ENCODE data around the gene PDCD1.
"Not testable (repeated sequence)": the region's sequence is repeated elsewhere in the genome, so short reads cannot be mapped to it uniquely, and the experiment has no call there.

PDCD1 gene

DNA sequence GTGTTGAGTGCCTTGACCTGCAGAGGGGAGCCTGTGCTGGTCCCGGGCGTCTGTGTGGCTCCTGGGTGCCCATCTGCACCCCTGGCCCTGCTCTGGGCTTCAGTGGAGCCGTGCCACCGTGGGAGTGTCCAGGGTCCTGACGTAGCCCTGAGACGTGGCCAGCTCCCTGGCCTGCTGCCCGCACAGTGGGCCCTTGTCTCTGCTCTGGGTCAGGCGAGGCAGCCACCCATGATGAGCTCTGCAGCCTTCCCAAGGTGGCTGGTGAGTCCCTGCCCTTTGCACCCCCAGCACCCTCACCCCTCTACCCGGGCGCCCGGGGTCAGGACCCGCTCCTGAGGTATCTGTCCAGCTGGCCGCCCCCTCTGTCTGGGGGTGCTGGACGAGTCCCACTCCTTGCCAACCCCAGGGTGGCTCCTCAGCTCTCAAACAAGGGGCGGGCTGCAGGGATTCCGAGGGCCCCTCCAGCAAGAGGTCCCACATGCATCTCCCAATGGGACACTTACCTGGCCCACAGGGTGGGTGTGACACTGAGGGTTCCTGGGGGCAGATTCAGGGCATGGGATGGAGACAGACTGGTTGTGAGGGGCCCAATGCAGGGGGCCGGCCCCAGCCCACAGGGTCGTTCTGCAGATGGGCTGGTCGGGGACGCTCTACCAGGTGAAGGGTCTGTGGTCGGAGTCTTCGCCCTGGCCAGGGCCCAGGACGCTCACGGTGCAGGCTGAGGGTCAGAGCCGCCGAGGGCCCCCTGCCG is 47.3 kb downstream of the PDCD1 start:
- no peak for FAIRE-seq

DNA sequence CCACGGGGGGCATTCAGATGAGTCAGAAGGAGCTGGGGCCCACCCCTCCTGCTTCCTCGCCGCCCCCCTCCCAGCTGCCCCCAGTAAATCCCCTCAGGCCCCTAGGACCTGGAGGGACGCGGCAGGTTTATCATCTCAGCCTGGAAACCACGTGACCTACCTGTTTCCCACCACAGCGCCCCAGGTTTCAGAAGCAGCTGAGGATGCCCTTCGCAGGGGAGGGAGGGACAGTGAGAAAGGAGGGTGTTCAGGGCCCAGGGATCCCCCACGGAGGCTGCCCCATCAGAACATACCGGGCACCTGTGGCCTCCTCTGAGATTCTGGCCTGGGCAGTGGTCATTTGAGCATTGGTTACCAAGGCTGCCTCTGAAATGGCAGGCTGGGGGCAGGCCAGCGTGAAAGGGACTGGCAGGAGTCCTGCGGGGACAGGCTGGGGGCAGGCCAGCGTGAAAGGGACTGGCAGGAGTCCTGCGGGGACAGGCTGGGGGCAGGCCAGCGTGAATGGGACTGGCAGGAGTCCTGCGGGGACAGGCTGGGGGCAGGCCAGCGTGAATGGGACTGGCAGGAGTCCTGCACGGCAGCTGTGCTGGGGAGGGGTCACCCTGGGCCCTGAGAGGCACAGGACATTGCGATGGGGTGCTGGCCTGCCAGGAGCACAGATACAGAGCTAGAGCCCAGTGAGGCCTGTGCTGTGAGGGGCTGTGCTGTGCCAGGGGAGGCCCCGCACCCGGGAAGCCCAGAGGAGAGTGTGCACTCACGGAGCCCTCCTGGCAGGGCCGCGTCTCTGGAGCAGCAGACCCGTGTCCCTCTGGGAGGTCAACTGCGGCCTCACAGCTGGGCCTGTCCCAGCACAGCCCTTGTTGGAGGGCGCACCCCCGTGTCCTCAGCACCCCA is 48.1 kb downstream of the PDCD1 start:
- FAIRE-seq, result no peak

DNA sequence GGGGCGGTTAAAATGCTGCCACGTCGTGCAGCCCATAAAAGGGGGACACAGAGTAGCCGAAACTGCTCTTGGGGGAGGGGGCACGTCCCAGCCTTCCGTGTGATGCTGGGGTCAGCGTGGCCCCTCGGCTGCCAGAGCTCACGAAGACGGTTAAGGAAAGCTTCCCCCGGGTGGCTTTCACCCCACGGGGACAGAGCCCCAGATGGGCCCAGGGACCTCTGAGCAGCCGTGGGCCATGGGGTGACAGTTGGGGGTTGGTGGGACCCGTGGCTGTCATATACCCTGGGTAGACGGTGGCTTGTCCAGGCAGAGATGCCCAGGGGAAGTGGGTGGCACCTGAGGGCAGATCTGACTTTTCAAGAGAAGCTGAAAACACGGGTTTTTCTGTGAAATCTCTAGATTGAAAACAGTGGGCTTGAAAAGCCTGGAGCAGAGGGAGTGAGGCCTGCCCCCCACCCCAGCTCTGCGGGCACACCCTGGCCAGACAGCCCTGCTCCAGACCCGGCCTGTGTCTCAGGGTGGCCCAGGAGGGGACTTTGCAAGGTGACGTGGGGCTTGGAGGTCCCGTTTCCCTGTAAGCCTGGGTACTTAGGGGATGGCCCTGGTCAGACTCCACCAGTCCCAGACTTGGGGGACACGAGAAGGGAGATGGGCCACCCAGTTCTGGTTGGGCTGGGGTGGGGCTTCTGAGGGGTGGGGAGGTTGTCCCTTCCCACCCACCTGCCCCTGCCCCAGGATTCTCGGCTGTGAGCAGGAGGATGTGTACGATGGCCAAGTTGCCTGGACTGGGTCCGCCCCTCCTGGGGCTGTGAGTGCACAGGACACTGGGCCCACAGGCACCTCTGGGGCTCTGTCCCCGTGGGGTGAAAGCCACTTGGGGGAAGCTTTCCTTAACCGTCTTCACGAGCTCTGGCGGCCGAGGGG is 49.0 kb downstream of the PDCD1 start:
- no peak for FAIRE-seq

DNA sequence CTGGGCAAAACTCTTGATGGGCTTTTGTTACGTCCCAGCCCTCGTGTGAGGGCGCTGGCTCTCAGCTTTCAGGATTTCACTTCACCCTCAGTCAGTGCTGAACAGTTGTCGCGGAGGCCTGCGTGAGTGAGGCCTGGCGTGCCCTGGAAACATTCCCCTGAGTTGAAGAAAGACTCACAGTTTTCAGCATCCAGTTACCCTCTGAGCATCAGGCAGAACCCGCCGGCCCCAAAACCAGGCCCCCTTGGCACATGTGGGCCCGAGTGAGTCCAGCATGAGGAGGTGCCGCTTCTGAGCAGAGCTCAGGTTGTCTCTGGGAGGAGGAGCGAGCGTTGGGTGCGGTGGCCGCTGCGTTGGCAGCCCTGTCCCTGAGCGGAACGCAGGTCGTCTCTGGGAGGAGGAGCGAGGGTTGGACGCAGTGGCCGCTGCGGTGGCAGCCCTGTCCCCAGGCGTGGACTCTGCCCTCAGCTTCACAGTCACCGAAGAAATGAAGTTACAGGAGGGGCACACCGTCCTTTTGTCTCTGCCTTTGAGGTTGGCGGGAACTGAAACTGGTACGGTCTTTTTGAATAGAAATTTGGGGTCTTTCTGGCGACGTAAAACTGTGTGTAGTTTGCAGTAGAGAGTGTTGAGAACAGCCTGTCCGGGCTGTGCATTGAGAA is 49.8 kb downstream of the PDCD1 start, which contains the start of gene NEU4:
TSS of gene NEU4 (plus strand) at position 473 of the 662 bp plus-strand sequence. CDS start 5,292 bp downstream, outside the sequence.
- FAIRE-seq, result no peak

DNA sequence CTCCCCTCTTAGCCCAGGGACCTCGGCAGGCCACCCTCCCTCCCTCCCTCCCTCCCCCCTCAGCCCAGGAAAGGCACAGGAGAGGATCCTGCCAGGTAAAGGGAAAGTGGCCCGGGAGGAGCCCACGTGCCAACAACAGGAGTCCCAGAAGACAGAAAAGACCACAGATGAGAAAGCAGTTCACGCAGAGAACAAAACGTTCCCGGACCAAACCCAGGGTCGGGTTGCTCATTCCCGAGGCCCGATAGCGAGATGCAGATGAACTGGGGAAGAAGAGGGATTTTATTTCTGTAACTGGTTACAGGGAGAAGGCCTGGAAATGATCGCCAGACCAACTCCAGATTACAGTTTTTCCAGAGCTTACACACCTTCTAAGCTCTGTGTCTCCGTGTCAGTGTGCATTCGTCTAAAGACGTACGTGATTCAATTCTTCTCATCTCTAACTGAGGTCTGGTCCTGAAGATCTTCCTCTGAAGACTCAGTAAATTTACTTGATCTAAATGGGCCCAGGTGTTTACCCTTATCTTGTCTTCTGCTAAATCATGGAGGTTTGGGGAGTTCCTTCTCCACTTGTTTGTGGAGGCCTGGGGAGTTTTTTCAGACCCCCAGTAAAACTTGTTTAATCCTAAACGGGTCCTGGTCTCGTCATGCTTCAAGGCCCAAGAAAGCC is 50.5 kb downstream of the PDCD1 start:
- FAIRE-seq, result no peak

DNA sequence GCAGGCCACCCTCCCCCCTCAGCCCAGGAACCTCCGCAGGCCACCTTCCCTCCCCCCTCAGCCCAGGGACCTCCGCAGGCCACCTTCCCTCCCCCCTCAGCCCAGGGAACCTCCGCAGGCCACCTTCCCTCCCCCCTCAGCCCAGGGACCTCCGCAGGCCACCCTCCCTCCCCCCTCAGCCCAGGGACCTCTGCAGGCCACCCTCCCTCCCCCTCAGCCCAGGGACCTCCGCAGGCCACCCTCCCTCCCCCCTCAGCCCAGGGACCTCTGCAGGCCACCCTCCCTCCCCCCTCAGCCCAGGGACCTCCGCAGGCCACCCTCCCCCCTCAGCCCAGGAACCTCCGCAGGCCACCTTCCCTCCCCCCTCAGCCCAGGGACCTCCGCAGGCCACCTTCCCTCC is 52.5 kb downstream of the PDCD1 start:
- not testable (repeated sequence) for FAIRE-seq

DNA sequence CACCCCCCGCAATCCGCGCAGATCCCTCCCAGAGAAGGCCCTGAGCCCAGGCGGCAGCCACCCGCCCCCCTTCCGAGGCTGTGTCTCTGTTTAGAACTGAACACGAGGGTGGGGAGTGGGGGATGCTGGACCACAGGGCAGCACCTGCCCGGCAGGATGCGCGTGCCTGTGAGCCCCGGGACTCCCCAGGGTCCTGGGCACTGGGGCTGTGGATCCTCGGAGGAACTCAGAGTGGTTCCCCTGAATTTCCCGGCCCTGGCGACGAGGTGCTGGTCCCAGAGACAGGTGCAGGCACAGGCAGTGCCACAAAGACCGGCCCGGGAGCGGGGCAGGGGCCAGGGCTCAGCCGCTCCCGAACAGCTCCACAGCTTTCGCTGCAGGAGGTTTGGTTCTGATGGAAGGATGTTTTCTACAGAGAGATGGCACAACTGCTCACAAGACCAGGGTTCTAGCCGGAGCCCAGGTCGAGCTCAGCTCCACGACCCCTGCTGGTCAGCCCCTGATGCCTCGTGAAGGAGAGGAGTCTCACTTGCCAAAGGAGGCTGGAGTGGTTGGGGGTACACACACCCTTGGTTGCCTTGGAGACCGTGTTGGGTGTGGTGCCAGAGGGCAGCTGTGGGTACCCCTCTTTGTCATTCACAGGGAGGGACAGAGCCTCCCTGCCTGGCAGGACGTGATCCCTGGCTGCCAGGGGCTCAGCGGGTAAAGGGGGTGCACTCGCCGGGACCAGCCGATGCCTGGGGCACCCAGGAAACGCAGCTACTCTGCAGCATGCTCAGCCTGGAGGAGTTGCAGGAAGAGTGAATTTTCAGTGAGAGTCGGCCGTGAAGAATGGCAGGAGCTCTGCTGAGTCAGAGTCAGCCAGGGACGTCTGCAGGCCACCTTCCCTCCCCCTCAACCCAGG is 54.1 kb downstream of the PDCD1 start:
- no peak for FAIRE-seq

DNA sequence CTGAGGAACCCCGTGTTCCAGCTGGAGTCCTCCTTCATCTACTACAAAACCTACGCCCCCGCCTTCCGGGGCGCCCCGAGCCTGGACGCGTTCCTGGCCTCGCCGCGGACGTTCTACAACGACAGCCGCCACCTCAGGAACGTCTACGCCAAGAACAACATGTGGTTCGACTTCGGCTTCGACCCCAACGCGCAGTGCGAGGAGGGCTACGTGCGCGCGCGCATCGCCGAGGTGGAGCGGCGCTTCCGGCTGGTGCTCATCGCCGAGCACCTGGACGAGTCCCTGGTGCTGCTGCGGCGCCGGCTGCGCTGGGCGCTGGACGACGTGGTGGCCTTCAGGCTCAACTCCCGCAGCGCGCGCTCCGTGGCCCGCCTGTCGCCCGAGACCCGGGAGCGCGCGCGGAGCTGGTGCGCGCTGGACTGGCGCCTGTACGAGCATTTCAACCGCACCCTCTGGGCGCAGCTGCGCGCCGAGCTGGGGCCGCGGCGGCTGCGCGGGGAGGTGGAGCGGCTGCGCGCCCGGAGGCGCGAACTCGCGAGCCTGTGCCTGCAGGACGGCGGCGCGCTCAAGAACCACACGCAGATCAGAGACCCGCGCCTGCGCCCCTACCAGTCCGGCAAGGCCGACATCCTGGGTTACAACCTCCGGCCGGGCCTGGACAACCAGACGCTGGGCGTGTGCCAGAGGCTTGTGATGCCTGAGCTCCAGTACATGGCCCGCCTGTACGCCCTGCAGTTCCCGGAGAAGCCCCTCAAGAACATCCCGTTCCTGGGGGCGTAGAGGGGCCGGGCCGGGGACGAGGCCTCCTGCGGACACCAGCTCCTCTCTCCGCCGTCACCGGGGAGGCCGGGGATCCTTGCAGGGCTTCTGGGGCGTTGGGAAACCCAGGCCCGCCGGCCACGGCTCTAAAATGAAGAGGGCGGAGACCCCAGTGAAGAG is 55.0 kb downstream of the PDCD1 start:
- no peak for FAIRE-seq

DNA sequence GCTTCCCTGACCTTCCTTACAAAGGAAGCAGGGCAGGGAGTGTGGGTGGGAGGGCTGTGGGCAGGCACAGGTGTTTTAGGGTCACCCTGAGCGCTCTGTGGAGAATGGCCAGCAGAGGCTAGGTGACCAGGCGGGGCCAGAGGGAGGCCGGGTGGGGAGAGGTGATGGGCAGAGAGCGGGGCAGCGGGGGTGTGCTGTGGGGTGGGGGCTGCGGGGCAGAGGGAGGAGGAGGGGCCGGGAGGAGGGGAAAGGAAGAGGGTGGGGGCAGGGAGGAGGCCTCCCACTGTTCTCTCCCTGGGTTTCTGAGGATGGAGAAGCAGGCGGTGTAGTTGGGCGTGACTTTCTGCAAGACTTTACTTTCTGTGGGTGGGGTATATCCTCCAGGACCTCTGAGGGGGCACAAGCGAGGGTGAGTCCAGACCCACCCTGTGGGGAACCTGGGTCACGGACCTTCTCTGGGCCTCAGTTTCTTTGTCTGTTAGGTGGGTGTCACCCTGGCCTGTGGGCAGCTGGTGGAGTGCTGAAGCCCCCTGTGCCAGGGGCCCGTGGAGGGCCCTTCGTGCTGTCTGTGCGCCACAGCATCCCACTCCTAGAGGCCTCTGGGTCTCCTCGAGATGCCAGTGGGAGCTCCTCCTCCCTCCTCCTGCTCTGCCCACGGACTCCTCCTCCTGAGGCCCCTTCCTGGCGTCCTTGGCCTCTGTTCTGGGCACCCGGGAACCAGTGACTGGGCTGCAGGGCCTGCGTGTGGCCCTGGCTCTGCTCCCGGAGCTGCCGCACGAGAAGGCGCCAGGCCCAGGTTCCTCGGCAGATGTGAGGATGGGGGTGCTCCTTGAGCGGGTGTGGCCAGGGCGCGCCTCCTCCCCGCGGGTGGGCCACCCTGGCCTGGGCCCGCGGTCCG is 56.0 kb downstream of the PDCD1 start:
- FAIRE-seq, result no peak

DNA sequence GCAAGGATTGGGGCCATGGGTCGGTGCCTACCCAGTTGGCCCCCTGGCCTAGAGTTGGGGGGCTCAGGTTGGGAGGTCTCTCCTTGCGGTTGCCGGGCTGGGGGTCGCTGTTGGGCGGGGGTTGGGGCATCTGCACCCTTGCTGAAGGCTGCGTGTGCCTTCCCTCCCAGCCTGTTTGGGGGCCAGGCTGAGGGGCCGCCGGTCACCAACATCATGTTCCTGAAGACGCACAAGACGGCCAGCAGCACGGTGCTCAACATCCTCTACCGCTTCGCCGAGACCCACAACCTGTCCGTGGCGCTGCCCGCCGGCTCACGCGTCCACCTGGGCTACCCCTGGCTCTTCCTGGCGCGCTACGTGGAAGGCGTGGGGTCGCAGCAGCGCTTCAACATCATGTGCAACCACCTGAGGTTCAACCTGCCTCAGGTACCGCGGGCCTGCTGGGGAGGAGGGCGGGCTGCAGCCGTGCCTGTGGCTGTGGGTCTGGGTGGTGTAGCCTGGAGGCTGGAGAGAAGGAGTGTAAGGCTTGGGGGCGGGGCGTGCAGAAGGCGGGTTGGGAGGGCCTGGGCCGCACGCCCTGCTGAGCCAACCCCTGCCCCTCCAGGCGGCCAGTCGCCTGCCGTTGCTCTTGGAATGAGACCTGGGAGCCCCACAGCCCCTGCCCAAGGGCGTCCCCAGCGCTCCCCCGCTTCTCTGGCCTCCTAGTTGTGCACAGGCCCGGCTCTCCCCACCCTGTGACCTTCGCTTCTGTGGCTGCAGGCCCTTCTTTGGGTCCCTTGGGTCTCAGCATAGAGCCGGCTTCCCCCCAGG is 56.9 kb downstream of the PDCD1 start:
- FAIRE-seq, result no peak

DNA sequence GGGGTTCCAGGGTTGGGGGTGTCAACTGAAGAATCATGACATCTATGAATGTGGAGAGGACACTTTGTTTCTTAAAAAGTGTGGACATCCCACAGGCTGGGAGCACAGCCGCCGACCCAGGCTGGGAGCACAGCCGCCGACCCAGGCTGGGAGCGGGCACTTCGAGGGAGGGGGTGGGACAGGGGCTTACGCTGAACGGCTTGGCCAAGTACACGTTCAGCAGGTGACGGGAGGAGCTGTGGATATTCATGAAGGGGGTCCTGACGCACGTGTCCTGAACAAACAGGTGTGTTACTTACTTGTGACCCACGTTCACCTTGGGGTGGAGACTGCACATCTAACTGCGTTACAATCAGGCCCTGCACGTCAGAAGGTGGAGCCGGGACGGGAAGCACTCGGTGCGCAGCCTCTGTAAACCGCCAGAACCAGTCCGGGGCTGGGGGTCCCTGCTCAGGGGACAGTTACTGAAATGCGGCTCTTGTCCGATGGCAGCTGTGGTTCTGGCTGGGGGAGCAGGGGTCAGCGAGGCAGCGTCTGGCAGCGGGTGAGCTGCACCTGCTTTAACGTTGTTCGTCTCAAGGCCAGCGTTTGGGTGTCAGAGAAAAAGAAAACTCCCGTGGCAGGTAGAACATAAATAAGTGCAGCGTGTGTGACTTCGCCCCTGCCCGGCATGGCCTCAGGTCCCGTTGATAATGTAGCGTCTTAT is 58.3 kb downstream of the PDCD1 start:
- not testable (repeated sequence) for FAIRE-seq
